Uterus (tissue), 2 donors: ENCODE measurements around the gene OXNAD1.

ENCODE experiments used
- CTCF ChIP-seq, 4 experiments: fragments of 200-600 bp in 2 of 4; fragments of 450-650 bp in 2 of 4; sonication (generic) in 2 of 4; IDR thresholded peaks; one replicate each; pipeline ENCODE4 v1.5.1; 2016 to 2019; ENCODE audit warnings: antibody characterized with exemption in 4 of 4, mild to moderate bottlenecking in 2 of 4, moderate library complexity in 1 of 4
- POLR2A ChIP-seq, 2 donors: fragments of 450-650 bp; IDR thresholded peaks; one replicate each; pipeline ENCODE4 v1.6.1; 2016; ENCODE audit warnings: antibody characterized with exemption in 2 of 2, mild to moderate bottlenecking in 1 of 2, moderate library complexity in 1 of 2

- no peak for TF ChIP-seq CTCF (IDR thresholded peaks at IDR 0.05)
- TF ChIP-seq POLR2A (IDR thresholded peaks at IDR 0.05): no peak
These were observed 5.8 kb downstream of the OXNAD1 start for GRCh38 chr3:16270855-16271254.
